HepG2 (cell line): Measurements from ENCODE around the gene SGMS1. TPM values are rescaled to one million over a fixed set of nuclear protein-coding genes. Genes with fewer than 3 reads are reported as not detected.

Source experiments
- CC2D1A ChIP-seq: sonication (generic); formaldehyde crosslinking; IDR thresholded peaks from 2 replicates; pipeline ENCODE4 v1.8.1; 2023; ENCODE audit warnings: mild to moderate bottlenecking, missing genetic modification reagents
- CENPT ChIP-seq: sonication (generic); formaldehyde crosslinking; IDR thresholded peaks from 2 replicates; pipeline ENCODE4 v1.8.0; 2022; ENCODE audit warnings: low read depth, mild to moderate bottlenecking, moderate library complexity, missing genetic modification reagents
- ETV5 ChIP-seq: IDR thresholded peaks from 2 replicates; pipeline ENCODE4 v1.6.1; 2018; ENCODE audit warnings: missing biosample characterization, missing genetic modification reagents, inconsistent platforms, borderline replicate concordance
- FOXA1 ChIP-seq, 2 experiments: fragments of 450-650 bp in 1 of 2; sonication (generic) in 1 of 2; formaldehyde crosslinking in 1 of 2; IDR thresholded peaks; 2 replicates each; pipeline versions ENCODE4 v1.4.0 to v1.6.1; 2016 to 2020; ENCODE audit warnings: missing genetic modification reagents in 1 of 2
- GABPA ChIP-seq, 2 experiments: IDR thresholded peaks; 2 replicates each; pipeline ENCODE4 v1.6.1; 2011 to 2016; ENCODE audit warnings: low read depth in 2 of 2, low read length in 1 of 2, missing biosample characterization in 1 of 2, missing genetic modification characterization in 1 of 2
- GATA4 ChIP-seq: sonication (generic); IDR thresholded peaks from 2 replicates; pipeline ENCODE4 v1.6.1; 2016; ENCODE audit warnings: antibody characterized with exemption, low read depth, borderline replicate concordance
- HMG20A ChIP-seq: IDR thresholded peaks from 2 replicates; pipeline ENCODE4 v1.6.1; 2016; ENCODE audit warnings: borderline replicate concordance
- HOXA5 ChIP-seq: sonication (generic); formaldehyde crosslinking; IDR thresholded peaks from 2 replicates; pipeline ENCODE4 v1.4.0; 2020; ENCODE audit warnings: missing genetic modification reagents
- ISL2 ChIP-seq: sonication (generic); formaldehyde crosslinking; IDR thresholded peaks from 2 replicates; pipeline ENCODE4 v1.5.0; 2020; ENCODE audit warnings: missing genetic modification reagents
- NCOA2 ChIP-seq: sonication (generic); formaldehyde crosslinking; IDR thresholded peaks from 2 replicates; pipeline ENCODE4 v1.8.0; 2022; ENCODE audit warnings: inconsistent platforms
- NFKBIZ ChIP-seq: IDR thresholded peaks from 2 replicates; pipeline ENCODE4 v1.6.1; 2018; ENCODE audit warnings: missing genetic modification reagents, missing compliant biosample characterization
- PPARG ChIP-seq: conservative IDR thresholded peaks from 2 replicates; pipeline ENCODE4 v1.6.1; 2016; ENCODE audit warnings: missing biosample characterization, missing genetic modification reagents
- RXRA ChIP-seq: sonication (generic); formaldehyde crosslinking; IDR thresholded peaks from 2 replicates; pipeline ENCODE4 v1.5.1; 2020; ENCODE audit warnings: missing genetic modification reagents
- SMAD3 ChIP-seq: sonication (generic); formaldehyde crosslinking; IDR thresholded peaks from 2 replicates; pipeline ENCODE4 v1.4.0; 2020; ENCODE audit warnings: missing genetic modification reagents
- TBL1XR1 ChIP-seq: fragments of 150-350 bp; IDR thresholded peaks from 2 replicates; pipeline ENCODE4 v1.6.1; 2014; ENCODE audit warnings: borderline replicate concordance, low read length; ENCODE audit not compliant: partially characterized antibody
- TGIF2 ChIP-seq: IDR thresholded peaks from 2 replicates; pipeline ENCODE4 v1.6.1; 2016; ENCODE audit warnings: control low read depth, missing compliant biosample characterization
- ZKSCAN8 ChIP-seq: IDR thresholded peaks from 2 replicates; pipeline ENCODE4 v1.6.1; 2016; ENCODE audit warnings: borderline replicate concordance, missing genetic modification reagents, missing compliant biosample characterization
- ZNF12 ChIP-seq: sonication (generic); formaldehyde crosslinking; IDR thresholded peaks from 2 replicates; pipeline ENCODE4 v1.5.0; 2020; ENCODE audit warnings: missing genetic modification reagents
- ZNF33A ChIP-seq: sonication (generic); formaldehyde crosslinking; IDR thresholded peaks from 2 replicates; pipeline ENCODE4 v1.5.1; 2020; ENCODE audit warnings: missing genetic modification reagents, mild to moderate bottlenecking, moderate library complexity, borderline replicate concordance
- polyA plus RNA-seq, 8 experiments: library from polyadenylated mRNA; depleted of rRNA in 3 of 8; stranded (reverse) in 7 of 8; unstranded in 1 of 8; fragments of >200 nt; fragmentation: Illumina TruSeq in 4 of 8; extraction: Trizol in 4 of 8; gene quantifications; 2 replicates each; pipeline versions ENCODE4 v1.2.1 to v1.2.3, GENCODE V29; 2011 to 2016; ENCODE audit warnings: low read depth in 4 of 8, missing spikeins in 1 of 8, mixed read lengths in 1 of 8; ENCODE audit not compliant: insufficient read depth in 1 of 8
- total RNA-seq, 5 experiments: library from RNA; depleted of rRNA; stranded (reverse); fragments of >200 nt; fragmentation: Illumina TruSeq; extraction: Trizol; gene quantifications; 2 replicates each; pipeline ENCODE4 v1.2.3, GENCODE V29; 2016; ENCODE audit warnings: low read depth in 1 of 5
- TF ChIP-seq, protein P1 (sequence below): sonication (generic); formaldehyde crosslinking; IDR thresholded peaks from 2 replicates; pipeline ENCODE4 v1.4.0; 2020; ENCODE audit warnings: missing genetic modification reagents, low read depth, mild to moderate bottlenecking, borderline replicate concordance
- TF ChIP-seq, protein P2 (sequence below): sonication (generic); formaldehyde crosslinking; IDR thresholded peaks from 2 replicates; pipeline ENCODE4 v1.8.0; 2022; ENCODE audit warnings: low read depth, missing genetic modification reagents
- TF ChIP-seq, protein P3 (sequence below): IDR thresholded peaks from 2 replicates; pipeline ENCODE4 v1.6.1; 2012; ENCODE audit warnings: low read depth, low read length, improper control_type of control experiment
- TF ChIP-seq, protein P4 (sequence below): sonication (generic); formaldehyde crosslinking; conservative IDR thresholded peaks from 2 replicates; pipeline ENCODE4 v1.4.0; 2020; ENCODE audit warnings: missing genetic modification reagents

The SGMS1 gene
- total and polyA plus RNA-seq, 2 of the 13 experiments (the other 11 are each of a cell fraction or from before 2014, with no cell fraction given): 6.5 to 15.1 TPM

DNA sequence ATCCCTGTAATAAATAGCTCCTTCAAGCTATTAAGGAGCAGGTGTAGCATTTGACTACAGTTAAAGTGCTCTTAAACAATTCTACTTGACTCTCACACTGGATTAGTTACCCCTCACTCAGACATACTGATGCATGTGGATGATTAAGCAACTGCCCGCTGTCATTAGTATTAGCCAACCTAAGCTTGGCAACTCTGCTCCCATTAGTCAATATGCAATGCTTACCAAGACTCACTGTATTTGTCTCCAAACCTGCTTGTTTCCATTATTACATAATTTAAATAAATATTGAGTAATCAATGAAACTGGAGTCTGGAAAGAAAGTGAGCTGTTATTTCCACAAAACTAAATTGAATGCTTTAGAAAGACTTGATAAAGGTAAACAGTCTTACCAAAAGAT lies 228.5 kb downstream of the SGMS1 start (continued):
- TF ChIP-seq, protein P1, sequence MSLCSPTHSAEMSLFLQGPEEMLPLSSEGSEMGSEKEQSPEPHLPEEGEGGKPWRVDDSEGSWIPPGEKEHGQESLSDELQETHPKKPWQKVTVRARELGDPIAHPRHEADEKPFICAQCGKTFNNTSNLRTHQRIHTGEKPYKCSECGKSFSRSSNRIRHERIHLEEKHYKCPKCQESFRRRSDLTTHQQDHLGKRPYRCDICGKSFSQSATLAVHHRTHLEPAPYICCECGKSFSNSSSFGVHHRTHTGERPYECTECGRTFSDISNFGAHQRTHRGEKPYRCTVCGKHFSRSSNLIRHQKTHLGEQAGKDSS (CRISPR knock-in tag): no peak
- peak; percentile 76 for TF ChIP-seq ISL2 (CRISPR knock-in tag)
- TF ChIP-seq, protein P2, sequence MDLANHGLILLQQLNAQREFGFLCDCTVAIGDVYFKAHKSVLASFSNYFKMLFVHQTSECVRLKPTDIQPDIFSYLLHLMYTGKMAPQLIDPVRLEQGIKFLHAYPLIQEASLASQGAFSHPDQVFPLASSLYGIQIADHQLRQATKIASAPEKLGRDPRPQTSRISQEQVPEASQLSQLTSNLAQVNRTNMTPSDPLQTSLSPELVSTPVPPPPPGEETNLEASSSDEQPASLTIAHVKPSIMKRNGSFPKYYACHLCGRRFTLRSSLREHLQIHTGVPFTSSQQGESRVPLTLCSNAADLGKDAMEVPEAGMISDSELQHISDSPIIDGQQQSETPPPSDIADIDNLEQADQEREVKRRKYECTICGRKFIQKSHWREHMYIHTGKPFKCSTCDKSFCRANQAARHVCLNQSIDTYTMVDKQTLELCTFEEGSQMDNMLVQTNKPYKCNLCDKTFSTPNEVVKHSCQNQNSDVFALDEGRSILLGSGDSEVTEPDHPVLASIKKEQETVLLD (CRISPR knock-in tag): no peak
- TF ChIP-seq, protein P3, sequence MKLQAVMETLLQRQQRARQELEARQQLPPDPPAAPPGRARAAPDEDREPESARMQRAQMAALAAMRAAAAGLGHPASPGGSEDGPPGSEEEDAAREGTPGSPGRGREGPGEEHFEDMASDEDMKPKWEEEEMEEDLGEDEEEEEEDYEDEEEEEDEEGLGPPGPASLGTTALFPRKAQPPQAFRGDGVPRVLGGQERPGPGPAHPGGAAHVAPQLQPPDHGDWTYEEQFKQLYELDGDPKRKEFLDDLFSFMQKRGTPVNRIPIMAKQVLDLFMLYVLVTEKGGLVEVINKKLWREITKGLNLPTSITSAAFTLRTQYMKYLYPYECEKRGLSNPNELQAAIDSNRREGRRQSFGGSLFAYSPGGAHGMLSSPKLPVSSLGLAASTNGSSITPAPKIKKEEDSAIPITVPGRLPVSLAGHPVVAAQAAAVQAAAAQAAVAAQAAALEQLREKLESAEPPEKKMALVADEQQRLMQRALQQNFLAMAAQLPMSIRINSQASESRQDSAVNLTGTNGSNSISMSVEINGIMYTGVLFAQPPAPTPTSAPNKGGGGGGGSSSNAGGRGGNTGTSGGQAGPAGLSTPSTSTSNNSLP: peak; percentile 87
- TF ChIP-seq TBL1XR1: peak; percentile 60
- peak; percentile 62; the same call in 1 of the 2 replicates for TF ChIP-seq HOXA5
- TF ChIP-seq RXRA (CRISPR knock-in tag): no peak
- TF ChIP-seq, protein P4, sequence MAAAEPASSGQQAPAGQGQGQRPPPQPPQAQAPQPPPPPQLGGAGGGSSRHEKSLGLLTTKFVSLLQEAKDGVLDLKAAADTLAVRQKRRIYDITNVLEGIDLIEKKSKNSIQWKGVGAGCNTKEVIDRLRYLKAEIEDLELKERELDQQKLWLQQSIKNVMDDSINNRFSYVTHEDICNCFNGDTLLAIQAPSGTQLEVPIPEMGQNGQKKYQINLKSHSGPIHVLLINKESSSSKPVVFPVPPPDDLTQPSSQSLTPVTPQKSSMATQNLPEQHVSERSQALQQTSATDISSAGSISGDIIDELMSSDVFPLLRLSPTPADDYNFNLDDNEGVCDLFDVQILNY (CRISPR knock-in tag): no peak
- peak; percentile 33; the same call in 1 of the 2 replicates for TF ChIP-seq TGIF2 (CRISPR knock-in tag)
- peak; percentile 73; the same call in 1 of the 2 replicates for TF ChIP-seq HMG20A (CRISPR knock-in tag)
- TF ChIP-seq PPARG (CRISPR knock-in tag): 0 out of 2 replicates have a peak, but pooled peaks have one; percentile 37
- TF ChIP-seq FOXA1 (IDR thresholded peaks at IDR 0.05): peak; percentile 55; the same call in 1 of the 2 replicates
- peak; percentile 75; the same call in 1 of the 2 replicates for TF ChIP-seq FOXA1 (CRISPR knock-in tag; IDR thresholded peaks at IDR 0.05)
- peak; percentile 72 for TF ChIP-seq NCOA2 (CRISPR knock-in tag)
- no peak for TF ChIP-seq GABPA (IDR thresholded peaks at IDR 0.05; ENCODE audit: low read depth, low read length)
- 0 out of 2 replicates have a peak, but pooled peaks have one; percentile 15 for TF ChIP-seq GABPA (CRISPR knock-in tag; IDR thresholded peaks at IDR 0.05; ENCODE audit: low read depth)
- TF ChIP-seq NFKBIZ (CRISPR knock-in tag): peak; percentile 64; the same call in 1 of the 2 replicates
- peak; percentile 60; the same call in 1 of the 2 replicates for TF ChIP-seq SMAD3 (CRISPR knock-in tag)
- peak; percentile 38; the same call in 1 of the 2 replicates for TF ChIP-seq ZNF12 (CRISPR knock-in tag)
- no peak for TF ChIP-seq ETV5
- no peak for TF ChIP-seq ZNF33A (CRISPR knock-in tag)
- 0 out of 2 replicates have a peak, but pooled peaks have one; percentile 21 for TF ChIP-seq ZKSCAN8
- TF ChIP-seq CENPT (CRISPR knock-in tag): no peak
- no peak for TF ChIP-seq CC2D1A (CRISPR knock-in tag)
- no peak for TF ChIP-seq GATA4
